Ishikawa (cell line): ENCODE measurements around the gene PTPRM.

Experiments
- CREB1 ChIP-seq: IDR thresholded peaks from 2 replicates; pipeline ENCODE4 v1.6.1; 2012; ENCODE audit warnings: low read depth
- EGR1 ChIP-seq: IDR thresholded peaks from 2 replicates; pipeline ENCODE4 v1.6.1; 2012
- EP300 ChIP-seq: IDR thresholded peaks from 2 replicates; pipeline ENCODE4 v1.6.1; 2012; ENCODE audit warnings: borderline replicate concordance
- FOXM1 ChIP-seq: IDR thresholded peaks from 2 replicates; pipeline ENCODE4 v1.6.1; 2012; ENCODE audit warnings: low read depth, borderline replicate concordance
- MAX ChIP-seq: IDR thresholded peaks from 2 replicates; pipeline ENCODE4 v1.6.1; 2012
- NFIC ChIP-seq: IDR thresholded peaks from 2 replicates; pipeline ENCODE4 v1.6.1; 2012
- REST ChIP-seq: IDR thresholded peaks from 2 replicates; pipeline ENCODE4 v1.6.1; 2012; ENCODE audit warnings: low read depth, mild to moderate bottlenecking
- TAF1 ChIP-seq: IDR thresholded peaks from 2 replicates; pipeline ENCODE4 v1.6.1; 2012; ENCODE audit warnings: low read depth, mild to moderate bottlenecking
- TCF12 ChIP-seq: IDR thresholded peaks from 2 replicates; pipeline ENCODE4 v1.6.1; 2012; ENCODE audit warnings: low read depth
- TEAD4 ChIP-seq: IDR thresholded peaks from 2 replicates; pipeline ENCODE4 v1.6.1; 2012
- USF1 ChIP-seq: IDR thresholded peaks from 2 replicates; pipeline ENCODE4 v1.6.1; 2012
- YY1 ChIP-seq: IDR thresholded peaks from 2 replicates; pipeline ENCODE4 v1.6.1; 2012; ENCODE audit warnings: low read depth
- ZBTB7A ChIP-seq: IDR thresholded peaks from 2 replicates; pipeline ENCODE4 v1.6.1; 2012; ENCODE audit warnings: low read depth

DNA sequence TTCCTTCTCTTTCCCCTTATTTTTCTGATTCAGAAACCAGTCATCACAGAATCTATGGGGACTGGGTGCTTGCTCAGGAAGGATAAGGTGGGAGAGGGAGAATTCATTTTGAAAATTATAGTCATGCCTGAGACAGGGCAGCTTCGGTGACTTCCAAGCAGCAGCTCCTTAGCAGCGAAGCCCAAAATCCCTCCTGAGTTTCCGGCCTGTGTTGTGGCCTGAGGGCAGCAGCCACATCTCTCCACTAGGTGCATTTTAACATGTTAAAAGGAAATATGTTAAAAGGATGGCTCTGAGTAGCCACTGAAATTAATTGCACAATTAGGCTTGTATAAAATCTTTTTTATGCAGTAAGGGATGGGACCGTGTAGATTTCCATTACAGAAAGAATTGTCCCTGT lies 835.1 kb downstream of the PTPRM start:
- TF ChIP-seq NFIC = no peak
- no peak for TF ChIP-seq REST
- no peak for TF ChIP-seq EP300
- no peak for TF ChIP-seq USF1
- no peak for TF ChIP-seq CREB1
- TF ChIP-seq ZBTB7A = no peak
- no peak for TF ChIP-seq FOXM1
- TF ChIP-seq TEAD4 = no peak
- no peak for TF ChIP-seq TCF12
- TF ChIP-seq EGR1 = no peak
- TF ChIP-seq YY1 = no peak
- TF ChIP-seq TAF1 = no peak
- no peak for TF ChIP-seq MAX
